ENCODE measurements around the gene CD59. TPM values are rescaled to one million over a fixed set of nuclear protein-coding genes. Genes with fewer than 3 reads are reported as not detected.
A peak's percentile ranks its signal among the peaks of the same experiment; 100 is the strongest.

CD59 gene
- total and polyA plus RNA-seq, 5 donors, result 245 to 780 (median 661) TPM

DNA sequence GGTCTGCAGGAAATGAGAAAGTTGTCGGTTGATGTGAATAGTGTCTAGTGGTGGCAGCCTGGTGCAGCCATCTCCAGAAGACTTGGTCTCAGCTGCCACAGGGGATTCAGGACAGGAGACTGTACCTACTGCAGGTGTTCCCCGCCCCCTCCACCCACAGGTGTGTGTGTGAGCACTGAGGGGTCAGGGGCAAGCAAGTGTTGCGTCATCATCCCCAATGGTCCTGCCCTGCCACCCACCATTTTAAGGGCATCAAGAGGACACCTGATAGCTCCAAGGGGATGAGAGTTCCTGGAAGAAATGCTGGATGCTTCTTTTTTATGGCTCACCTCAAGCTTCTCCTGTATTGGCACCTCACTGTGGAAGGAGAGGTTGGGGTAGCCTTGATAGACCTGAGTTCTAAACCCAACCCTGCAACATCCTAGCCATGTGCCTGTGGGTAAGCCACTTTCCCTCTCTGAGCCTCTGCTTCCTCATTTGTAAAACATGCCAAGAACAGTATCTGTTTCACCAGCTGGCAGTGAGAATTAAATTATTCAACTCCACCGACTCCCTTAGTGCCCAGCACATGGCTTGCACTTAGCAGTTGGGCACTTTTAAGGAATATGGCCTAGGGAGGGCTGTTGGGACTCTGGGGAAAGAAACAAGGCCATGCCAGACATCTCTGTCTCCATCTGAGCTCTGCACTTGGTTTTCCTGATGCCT, 41.7 kb downstream of the CD59 start:
- Histone ChIP-seq H3K27me3 (ENCODE audit: control insufficient read depth, insufficient read depth) (no peaks in the 10 kb centered on the region), H3K4me3 (ENCODE audit: low read length) (no peak overlapping the region), H3K9me3 (ENCODE audit: control insufficient read depth, low read length) (no peaks in the 10 kb centered on the region), H3K4me1 (ENCODE audit: control insufficient read depth, insufficient read depth, low read length) (peaks cover 24% of the 10 kb centered on the region), H3K27ac (ENCODE audit: low read length) (peak overlapping the region; percentile 2)
- ATAC-seq (no peak), DNase-seq (no peak)
- intact Hi-C loops (cut with DNase I), result loop anchor here in 2 of 4 donors (5.0 kb wide), 1 partner anchor 43 kb away; the partner anchor contains the start of gene CD59 (in 2 of the 2)
- WGBS, result 81% methylated on average over 4 of the region's 4 CpGs

DNA sequence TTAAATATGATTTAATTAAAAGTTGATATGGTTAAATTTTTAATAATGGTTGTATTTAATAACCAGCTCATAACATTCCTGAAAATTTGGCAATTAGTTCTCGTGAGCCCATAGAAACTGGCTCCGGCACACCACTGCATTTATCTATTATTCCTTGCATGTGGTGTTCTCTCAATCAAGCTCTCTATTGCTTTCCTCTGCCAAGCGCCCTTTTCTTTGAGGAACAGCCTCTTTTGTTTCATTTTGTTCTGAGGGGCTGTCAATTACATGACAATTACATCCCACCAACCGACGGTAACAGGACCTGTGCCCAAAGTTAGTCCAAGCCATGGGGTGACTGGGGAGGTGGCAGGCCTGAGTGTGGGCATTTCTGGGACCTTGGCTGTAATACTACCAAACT, 43.7 kb downstream of the CD59 start:
- peaks cover 27% of the 10 kb centered on the region for H3K4me1 ChIP-seq (ENCODE audit: control insufficient read depth, insufficient read depth, low read length)

DNA sequence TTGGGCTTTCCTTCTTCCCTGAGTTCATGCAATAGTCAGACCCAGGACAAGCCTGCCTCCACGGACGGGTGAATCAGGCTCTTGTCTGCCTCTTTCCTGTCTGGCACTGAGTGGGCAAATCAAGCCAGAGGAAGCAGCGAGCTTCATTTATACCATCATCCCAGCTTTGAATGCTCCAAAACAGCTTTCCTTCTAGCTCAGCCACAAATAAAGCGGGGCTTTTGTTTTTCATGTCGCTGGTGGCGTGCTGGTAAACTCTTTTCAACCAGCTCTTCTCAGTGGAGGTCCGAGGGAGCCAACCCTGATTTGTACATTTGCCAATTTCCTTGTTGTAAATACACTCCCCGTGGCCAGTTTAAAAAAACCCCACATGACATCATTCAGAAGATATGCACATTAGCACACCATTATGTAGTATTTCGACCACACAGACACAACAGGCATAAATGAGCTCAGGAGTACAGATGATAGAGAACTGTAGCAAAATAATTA, 44.2 kb downstream of the CD59 start:
- intact Hi-C loops (cut with DNase I), result loop anchor here in 2 of 4 donors (5.0 kb wide), 1 partner anchor 45 kb away; the partner anchor contains the start of gene CD59 (in 2 of the 2)
- 14% methylated on average over 9 of the region's 9 CpGs for WGBS

More for the DNA sequence above, 43.7 kb downstream of the CD59 start:
- no peaks in the 10 kb centered on the region for H3K9me3 ChIP-seq (ENCODE audit: control insufficient read depth, low read length)
- no peak overlapping the region for H3K4me3 ChIP-seq (ENCODE audit: low read length)
- H3K27ac ChIP-seq (ENCODE audit: low read length), result peak overlapping the region; percentile 73
- 38% methylated on average over 5 of the region's 5 CpGs for WGBS
- H3K27me3 ChIP-seq (ENCODE audit: control insufficient read depth, insufficient read depth), result no peaks in the 10 kb centered on the region
- DNase-seq (peak in 1 of 3 donors; percentile 38), ATAC-seq (no peak)
- intact Hi-C loops (cut with DNase I), result loop anchor here in 2 of 4 donors (5.0 kb wide), 1 partner anchor 45 kb away; the partner anchor contains the start of gene CD59 (in 2 of the 2)

GRCh38 chr11:33691066-33691864, 45.0 kb downstream of the CD59 start:
- Histone ChIP-seq H3K27ac (ENCODE audit: low read length) (peak overlapping the region; percentile 98), H3K4me1 (ENCODE audit: control insufficient read depth, insufficient read depth, low read length) (peaks cover 27% of the 10 kb centered on the region), H3K4me3 (ENCODE audit: low read length) (no peak overlapping the region), H3K27me3 (ENCODE audit: control insufficient read depth, insufficient read depth) (no peaks in the 10 kb centered on the region), H3K9me3 (ENCODE audit: control insufficient read depth, low read length) (no peaks in the 10 kb centered on the region)
- ATAC-seq (no peak), DNase-seq (peak in 1 of 3 donors; percentile 52)
- WGBS, result 64% methylated on average over 6 of the region's 6 CpGs
- intact Hi-C loops (cut with DNase I), result loop anchor here in 2 of 4 donors (5.0 kb wide), 1 partner anchor 46 kb away; the partner anchor contains the start of gene CD59 (in 2 of the 2)

More for the DNA sequence above, 44.2 kb downstream of the CD59 start:
- peak overlapping the region; percentile 98 for H3K27ac ChIP-seq (ENCODE audit: low read length)
- H3K9me3 ChIP-seq (ENCODE audit: control insufficient read depth, low read length), result no peaks in the 10 kb centered on the region
- DNase-seq (peak; percentile 71 to 82 (median 77)), ATAC-seq (peak; percentile 68)
- H3K4me3 ChIP-seq (ENCODE audit: low read length), result no peak overlapping the region
- no peaks in the 10 kb centered on the region for H3K27me3 ChIP-seq (ENCODE audit: control insufficient read depth, insufficient read depth)
- peaks cover 27% of the 10 kb centered on the region for H3K4me1 ChIP-seq (ENCODE audit: control insufficient read depth, insufficient read depth, low read length)

GRCh38 chr11:33690290-33691065, 45.7 kb downstream of the CD59 start:
- peaks cover 27% of the 10 kb centered on the region for H3K4me1 ChIP-seq (ENCODE audit: control insufficient read depth, insufficient read depth, low read length)

GRCh38 chr11:33689501-33689900, 46.7 kb downstream of the CD59 start:
- intact Hi-C loops (cut with DNase I), result loop anchor here (5.0 to 10.0 kb wide), 4 partner anchors 145 to 525 kb away; partner anchors contain the start of gene CSTF3 (in 2 of the 4)
- DNase-seq, result no peak
- no peak for ATAC-seq
- no peaks in the 10 kb centered on the region for H3K27me3 ChIP-seq (ENCODE audit: control insufficient read depth, insufficient read depth)
- no peak overlapping the region for H3K4me3 ChIP-seq (ENCODE audit: low read length)
- 90% methylated on average over 8 of the region's 8 CpGs for WGBS
- no peaks in the 10 kb centered on the region for H3K9me3 ChIP-seq (ENCODE audit: control insufficient read depth, low read length)
- peaks cover 27% of the 10 kb centered on the region for H3K4me1 ChIP-seq (ENCODE audit: control insufficient read depth, insufficient read depth, low read length)
- peak overlapping the region; percentile 90 for H3K27ac ChIP-seq (ENCODE audit: low read length)

More at GRCh38 chr11:33690290-33691065, 45.7 kb downstream of the CD59 start:
- no peaks in the 10 kb centered on the region for H3K9me3 ChIP-seq (ENCODE audit: control insufficient read depth, low read length)
- DNase-seq, result peak; percentile 86 to 92 (median 88)
- no peaks in the 10 kb centered on the region for H3K27me3 ChIP-seq (ENCODE audit: control insufficient read depth, insufficient read depth)
- intact Hi-C loops (cut with DNase I), result loop anchor here in 2 of 4 donors (5.0 kb wide), 1 partner anchor 47 kb away; the partner anchor contains the start of gene CD59 (in 2 of the 2)
- peak; percentile 91 to 94 for ATAC-seq
- H3K4me3 ChIP-seq (ENCODE audit: low read length), result no peak overlapping the region
- peak overlapping the region; percentile 98 for H3K27ac ChIP-seq (ENCODE audit: low read length)
- 32% methylated on average over 8 of the region's 8 CpGs for WGBS

GRCh38 chr11:33689085-33689484, 47.1 kb downstream of the CD59 start:
- Histone ChIP-seq H3K9me3 (ENCODE audit: control insufficient read depth, low read length) (no peaks in the 10 kb centered on the region), H3K4me3 (ENCODE audit: low read length) (no peak overlapping the region), H3K27me3 (ENCODE audit: control insufficient read depth, insufficient read depth) (no peaks in the 10 kb centered on the region), H3K4me1 (ENCODE audit: control insufficient read depth, insufficient read depth, low read length) (peaks cover 25% of the 10 kb centered on the region), H3K27ac (ENCODE audit: low read length) (peak overlapping the region; percentile 90)
- DNase-seq (no peak), ATAC-seq (no peak)
- intact Hi-C loops (cut with DNase I), result loop anchor here (5.0 to 10.0 kb wide), 4 partner anchors 144 to 524 kb away; partner anchors contain the start of gene CSTF3 (in 2 of the 4)
- 83% methylated on average over 4 of the region's 4 CpGs for WGBS

- ATAC-seq, result no peak
- Histone ChIP-seq H3K27me3 (ENCODE audit: control insufficient read depth, insufficient read depth) (no peaks in the 10 kb centered on the region), H3K4me1 (ENCODE audit: control insufficient read depth, insufficient read depth, low read length) (peaks cover 23% of the 10 kb centered on the region), H3K4me3 (ENCODE audit: low read length) (no peak overlapping the region), H3K9me3 (ENCODE audit: control insufficient read depth, low read length) (no peaks in the 10 kb centered on the region), H3K27ac (ENCODE audit: low read length) (no peak overlapping the region)
- 53% methylated on average over 2 of the region's 2 CpGs for WGBS
- DNase-seq, result no peak
- intact Hi-C loops (cut with DNase I), result loop anchor here (5.0 to 10.0 kb wide), 4 partner anchors 143 to 523 kb away; partner anchors contain the start of gene CSTF3 (in 2 of the 4)
Measured at GRCh38 chr11:33687733-33688479, 48.3 kb downstream of the CD59 start.

DNA sequence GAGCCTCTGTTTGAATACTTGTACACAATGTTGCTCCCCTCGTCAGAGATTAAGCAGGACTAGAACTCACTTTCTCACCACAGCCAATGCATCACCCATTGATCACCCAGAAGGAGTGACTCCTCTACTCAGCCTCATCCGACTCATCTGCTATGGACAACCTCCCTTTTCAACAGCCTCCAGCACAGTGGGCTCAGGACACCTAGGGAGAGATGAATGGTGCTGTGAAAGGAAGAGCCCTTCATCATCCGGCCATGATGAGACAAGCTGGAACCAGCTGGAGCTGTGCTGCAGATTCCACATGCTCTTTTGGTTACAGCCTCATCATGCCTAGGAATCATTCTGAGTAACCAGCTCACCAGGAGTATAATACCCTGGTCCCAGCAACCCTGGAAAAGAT, 51.1 kb downstream of the CD59 start:
- intact Hi-C loops (cut with DNase I), result loop anchor here (5.0 to 10.0 kb wide), 4 partner anchors 140 to 520 kb away; partner anchors contain the start of gene CSTF3 (in 2 of the 4)
- ATAC-seq (no peak), DNase-seq (no peak)
- Histone ChIP-seq H3K4me1 (ENCODE audit: control insufficient read depth, insufficient read depth, low read length) (peaks cover 6% of the 10 kb centered on the region), H3K9me3 (ENCODE audit: control insufficient read depth, low read length) (no peaks in the 10 kb centered on the region), H3K27ac (ENCODE audit: low read length) (no peak overlapping the region), H3K4me3 (ENCODE audit: low read length) (no peak overlapping the region), H3K27me3 (ENCODE audit: control insufficient read depth, insufficient read depth) (peaks cover 5% of the 10 kb centered on the region)
- 71% methylated on average over 3 of the region's 3 CpGs for WGBS

Measured in right cardiac atrium (tissue), 5 donors.